ENCODE data around the gene VPS13D. TPM values are rescaled to one million over a fixed set of nuclear protein-coding genes. Genes with fewer than 3 reads are reported as not detected.
A peak's percentile ranks its signal among the peaks of the same experiment; 100 is the strongest.

The VPS13D gene
- total and polyA plus RNA-seq, 11 donors, result 32.1 to 301 (median 90.7) TPM

- peak in 3 of 4 donors; percentile 3 to 23 (median 9) for ATAC-seq
- WGBS, 4 donors, result 82 to 91% (median 87%) methylated on average over 10 of the region's 10 CpGs
- H3K27ac ChIP-seq, result peak overlapping the region in 1 of 12 donors; percentile 5
These were observed 283.4 kb downstream of the VPS13D start for GRCh38 chr1:12513181-12513580.

GRCh38 chr1:12514590-12514989 lies 284.8 kb downstream of the VPS13D start:
- Histone ChIP-seq H3K36me3 (peaks cover 0 to 11% (median 0%) of the 10 kb centered on the region in 9 donors), H3K27ac (no peak overlapping the region), H3K4me1 (peaks cover 2 to 66% (median 42%) of the 10 kb centered on the region in 12 donors), H3K9me3 (no peaks in the 10 kb centered on the region), H3K4me3 (no peak overlapping the region), H3K27me3 (no peaks in the 10 kb centered on the region)
- ATAC-seq (peak; percentile 21 to 45 (median 40)), DNase-seq (no peak)
- TF ChIP-seq POLR2A (IDR thresholded peaks at IDR 0.05) (no peak), CTCF (IDR thresholded peaks at IDR 0.05) (peak in 1 of 12 donors; percentile 5)
- intact Hi-C loops (cut with DNase I), result loop anchor here in 3 of 10 donors (5.0 to 10.0 kb wide), 2 partner anchors 38 to 100 kb away; partner anchors contain the start of gene DHRS3 (in 2 of the 3)
- 59 to 69% (median 62%) methylated on average over 8 of the region's 8 CpGs for WGBS, 4 donors

More at GRCh38 chr1:12513181-12513580, 283.4 kb downstream of the VPS13D start:
- Histone ChIP-seq H3K4me1 (peaks cover 2 to 52% (median 30%) of the 10 kb centered on the region in 12 donors), H3K9me3 (no peaks in the 10 kb centered on the region), H3K27me3 (no peaks in the 10 kb centered on the region), H3K36me3 (peaks cover 0 to 25% (median 12%) of the 10 kb centered on the region in 9 donors), H3K4me3 (no peak overlapping the region)
- DNase-seq, result no peak
- TF ChIP-seq CTCF (IDR thresholded peaks at IDR 0.05) (no peak), POLR2A (IDR thresholded peaks at IDR 0.05) (no peak)
- intact Hi-C loops (cut with DNase I), result loop anchor here in 3 of 10 donors (5.0 to 10.0 kb wide), 2 partner anchors 39 to 102 kb away; partner anchors contain the start of gene DHRS3 (in 2 of the 3)

- Histone ChIP-seq H3K27ac (no peak overlapping the region), H3K4me3 (no peak overlapping the region), H3K27me3 (no peaks in the 10 kb centered on the region), H3K4me1 (peaks cover 2 to 60% (median 38%) of the 10 kb centered on the region in 12 donors), H3K36me3 (peaks cover 0 to 6% (median 0%) of the 10 kb centered on the region in 9 donors), H3K9me3 (no peaks in the 10 kb centered on the region)
- TF ChIP-seq CTCF (IDR thresholded peaks at IDR 0.05) (no peak), POLR2A (IDR thresholded peaks at IDR 0.05) (no peak)
- DNase-seq, result no peak
- WGBS, 4 donors, result 94 to 97% (median 96%) methylated on average over 5 of the region's 5 CpGs
- intact Hi-C loops (cut with DNase I), result loop anchor here in 3 of 10 donors (5.0 to 10.0 kb wide), 2 partner anchors 100 to 102 kb away; partner anchors contain the start of gene DHRS3 (in 3 of the 3)
- no peak for ATAC-seq
These were observed 285.4 kb downstream of the VPS13D start for GRCh38 chr1:12515234-12515633.

GRCh38 chr1:12516741-12517140 lies 286.9 kb downstream of the VPS13D start:
- intact Hi-C loops (cut with DNase I), result loop anchor here in 3 of 10 donors (5.0 to 10.0 kb wide), 2 partner anchors 98 to 101 kb away; partner anchors contain the start of gene DHRS3 (in 3 of the 3)
- Histone ChIP-seq H3K27ac (no peak overlapping the region), H3K27me3 (no peaks in the 10 kb centered on the region), H3K9me3 (no peaks in the 10 kb centered on the region), H3K4me1 (peaks cover 0 to 45% (median 25%) of the 10 kb centered on the region in 12 donors), H3K4me3 (no peak overlapping the region), H3K36me3 (no peaks in the 10 kb centered on the region)
- ATAC-seq, result no peak
- WGBS, 4 donors, result 96 to 97% (median 97%) methylated on average over 13 of the region's 13 CpGs
- no peak for DNase-seq
- TF ChIP-seq POLR2A (IDR thresholded peaks at IDR 0.05), result no peak
- no peak for TF ChIP-seq CTCF (IDR thresholded peaks at IDR 0.05)
